ENCODE measurements around the gene TIMD4. TPM values are rescaled to one million over a fixed set of nuclear protein-coding genes. Genes with fewer than 3 reads are reported as not detected.

Gene TIMD4
- polyA plus RNA-seq, 1 donor from 2014 or later = not detected

DNA sequence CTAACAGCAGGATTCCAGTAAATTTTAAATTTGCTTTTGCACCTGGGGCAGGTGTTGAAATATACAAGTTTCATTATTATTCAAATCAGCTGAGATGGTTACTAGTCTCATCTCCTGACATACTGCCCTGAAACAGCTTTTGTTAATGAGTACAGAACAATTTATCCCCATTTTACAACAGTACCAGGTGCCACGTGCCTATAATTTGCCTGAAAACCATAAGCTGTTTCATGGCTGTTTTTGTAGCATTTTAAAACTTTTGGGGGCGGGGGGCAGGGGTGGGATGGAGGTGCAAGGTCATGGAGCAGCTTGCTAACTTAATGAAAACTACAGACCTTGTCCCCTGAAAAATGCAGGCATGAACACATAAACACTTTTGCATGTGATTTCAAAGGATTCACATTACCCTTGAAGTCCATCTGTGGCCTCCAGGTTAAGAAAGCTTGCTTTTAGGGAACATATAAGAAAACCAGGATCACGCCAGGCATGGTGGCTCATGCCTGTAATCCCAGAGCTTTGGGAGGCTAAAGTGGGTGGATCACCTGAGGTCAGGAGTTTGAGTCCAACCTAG, 42.1 kb downstream of the TIMD4 start:
- TF ChIP-seq SMC3 (conservative IDR thresholded peaks at IDR 0.05; ENCODE audit: poor library complexity) (no peak), RAD21 (conservative IDR thresholded peaks at IDR 0.05) (no peak), POLR2AphosphoS5 (IDR thresholded peaks at IDR 0.05) (no peak), MXI1 (conservative IDR thresholded peaks at IDR 0.05; ENCODE audit: poor library complexity, severe bottlenecking) (no peak), EP300 (conservative IDR thresholded peaks at IDR 0.05; ENCODE audit: poor library complexity, severe bottlenecking) (no peak)
- TF ChIP-seq, protein P1, sequence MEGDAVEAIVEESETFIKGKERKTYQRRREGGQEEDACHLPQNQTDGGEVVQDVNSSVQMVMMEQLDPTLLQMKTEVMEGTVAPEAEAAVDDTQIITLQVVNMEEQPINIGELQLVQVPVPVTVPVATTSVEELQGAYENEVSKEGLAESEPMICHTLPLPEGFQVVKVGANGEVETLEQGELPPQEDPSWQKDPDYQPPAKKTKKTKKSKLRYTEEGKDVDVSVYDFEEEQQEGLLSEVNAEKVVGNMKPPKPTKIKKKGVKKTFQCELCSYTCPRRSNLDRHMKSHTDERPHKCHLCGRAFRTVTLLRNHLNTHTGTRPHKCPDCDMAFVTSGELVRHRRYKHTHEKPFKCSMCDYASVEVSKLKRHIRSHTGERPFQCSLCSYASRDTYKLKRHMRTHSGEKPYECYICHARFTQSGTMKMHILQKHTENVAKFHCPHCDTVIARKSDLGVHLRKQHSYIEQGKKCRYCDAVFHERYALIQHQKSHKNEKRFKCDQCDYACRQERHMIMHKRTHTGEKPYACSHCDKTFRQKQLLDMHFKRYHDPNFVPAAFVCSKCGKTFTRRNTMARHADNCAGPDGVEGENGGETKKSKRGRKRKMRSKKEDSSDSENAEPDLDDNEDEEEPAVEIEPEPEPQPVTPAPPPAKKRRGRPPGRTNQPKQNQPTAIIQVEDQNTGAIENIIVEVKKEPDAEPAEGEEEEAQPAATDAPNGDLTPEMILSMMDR (IDR thresholded peaks at IDR 0.05; ENCODE audit: poor library complexity, severe bottlenecking) = no peak
- Histone ChIP-seq H3K79me2 (replicated peaks; ENCODE audit: insufficient read depth, low read length) (no peaks in the 10 kb centered on the region), H2AFZ (ENCODE audit: low read depth, low read length) (no peak overlapping the region), H3K9me3 (ENCODE audit: low read length) (no peaks in the 10 kb centered on the region), H4K20me1 (ENCODE audit: insufficient read depth) (no peaks in the 10 kb centered on the region), H3K9me2 (ENCODE audit: insufficient read depth, low read length) (no peaks in the 10 kb centered on the region), H3K4me2 (ENCODE audit: low read length) (no peak overlapping the region), H3F3A (ENCODE audit: insufficient read depth, low read length, poor library complexity, severe bottlenecking) (no peaks in the 10 kb centered on the region), H3K27me3 (ENCODE audit: insufficient read depth, low read depth, low read length) (no peaks in the 10 kb centered on the region), H3K36me3 (ENCODE audit: insufficient read depth, low read length) (no peaks in the 10 kb centered on the region), H3K4me3 (ENCODE audit: low read length) (no peak overlapping the region), H3K27ac (ENCODE audit: low read length) (no peak overlapping the region), H3K9ac (ENCODE audit: low read length) (no peak overlapping the region)

DNA sequence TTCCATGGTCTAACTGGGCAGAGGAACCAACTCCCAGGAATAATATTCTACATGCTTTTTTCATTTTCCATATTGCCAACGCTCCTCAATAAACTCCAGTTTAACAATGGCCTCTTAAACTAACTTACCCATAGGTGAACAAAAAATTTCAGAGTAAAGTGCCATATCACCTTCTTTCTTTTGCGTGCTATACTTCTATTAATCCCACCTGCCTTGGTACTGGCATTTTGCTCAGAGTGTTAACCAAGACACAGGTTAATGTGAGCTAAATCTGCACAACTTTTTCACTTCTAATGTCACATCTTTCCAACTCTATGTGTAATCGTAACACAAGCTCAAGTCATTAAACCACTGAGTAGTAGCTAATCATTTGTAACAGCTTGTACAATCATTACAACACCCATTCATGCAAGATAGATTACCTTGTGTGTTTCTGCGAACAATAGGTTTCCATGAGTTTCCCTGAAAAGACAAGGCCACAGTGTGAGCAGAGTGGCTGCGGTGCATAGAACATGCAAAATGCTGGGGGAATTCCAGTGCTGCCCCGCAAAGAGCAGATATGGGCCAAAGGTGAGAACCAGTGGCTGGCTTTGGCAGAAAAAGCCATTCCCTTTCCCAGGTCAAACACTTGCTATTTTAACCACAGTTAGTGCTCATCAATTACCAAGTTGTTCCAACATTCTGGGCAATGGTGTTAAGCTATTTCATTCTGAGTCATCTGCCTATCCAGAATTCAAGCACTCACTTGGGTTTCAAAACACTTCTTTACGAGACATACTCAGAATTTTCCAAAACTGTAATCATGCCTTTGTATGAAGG, 42.8 kb downstream of the TIMD4 start:
- no peaks in the 10 kb centered on the region for H3K36me3 ChIP-seq (ENCODE audit: insufficient read depth, low read length)
- H3K4me3 ChIP-seq (ENCODE audit: low read length) = no peak overlapping the region
- no peak overlapping the region for H3K9ac ChIP-seq (ENCODE audit: low read length)
- no peak overlapping the region for H3K27ac ChIP-seq (ENCODE audit: low read length)
- H2AFZ ChIP-seq (ENCODE audit: low read depth, low read length) = no peak overlapping the region
- H3F3A ChIP-seq (ENCODE audit: insufficient read depth, low read length, poor library complexity, severe bottlenecking) = no peaks in the 10 kb centered on the region
- H3K4me2 ChIP-seq (ENCODE audit: low read length) = no peak overlapping the region
- H3K79me2 ChIP-seq (replicated peaks; ENCODE audit: insufficient read depth, low read length) = no peaks in the 10 kb centered on the region
- no peaks in the 10 kb centered on the region for H4K20me1 ChIP-seq (ENCODE audit: insufficient read depth)
- no peak for TF ChIP-seq TAF1 (IDR thresholded peaks at IDR 0.05; ENCODE audit: low read depth)
- TF ChIP-seq, protein P2, sequence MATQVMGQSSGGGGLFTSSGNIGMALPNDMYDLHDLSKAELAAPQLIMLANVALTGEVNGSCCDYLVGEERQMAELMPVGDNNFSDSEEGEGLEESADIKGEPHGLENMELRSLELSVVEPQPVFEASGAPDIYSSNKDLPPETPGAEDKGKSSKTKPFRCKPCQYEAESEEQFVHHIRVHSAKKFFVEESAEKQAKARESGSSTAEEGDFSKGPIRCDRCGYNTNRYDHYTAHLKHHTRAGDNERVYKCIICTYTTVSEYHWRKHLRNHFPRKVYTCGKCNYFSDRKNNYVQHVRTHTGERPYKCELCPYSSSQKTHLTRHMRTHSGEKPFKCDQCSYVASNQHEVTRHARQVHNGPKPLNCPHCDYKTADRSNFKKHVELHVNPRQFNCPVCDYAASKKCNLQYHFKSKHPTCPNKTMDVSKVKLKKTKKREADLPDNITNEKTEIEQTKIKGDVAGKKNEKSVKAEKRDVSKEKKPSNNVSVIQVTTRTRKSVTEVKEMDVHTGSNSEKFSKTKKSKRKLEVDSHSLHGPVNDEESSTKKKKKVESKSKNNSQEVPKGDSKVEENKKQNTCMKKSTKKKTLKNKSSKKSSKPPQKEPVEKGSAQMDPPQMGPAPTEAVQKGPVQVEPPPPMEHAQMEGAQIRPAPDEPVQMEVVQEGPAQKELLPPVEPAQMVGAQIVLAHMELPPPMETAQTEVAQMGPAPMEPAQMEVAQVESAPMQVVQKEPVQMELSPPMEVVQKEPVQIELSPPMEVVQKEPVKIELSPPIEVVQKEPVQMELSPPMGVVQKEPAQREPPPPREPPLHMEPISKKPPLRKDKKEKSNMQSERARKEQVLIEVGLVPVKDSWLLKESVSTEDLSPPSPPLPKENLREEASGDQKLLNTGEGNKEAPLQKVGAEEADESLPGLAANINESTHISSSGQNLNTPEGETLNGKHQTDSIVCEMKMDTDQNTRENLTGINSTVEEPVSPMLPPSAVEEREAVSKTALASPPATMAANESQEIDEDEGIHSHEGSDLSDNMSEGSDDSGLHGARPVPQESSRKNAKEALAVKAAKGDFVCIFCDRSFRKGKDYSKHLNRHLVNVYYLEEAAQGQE (IDR thresholded peaks at IDR 0.05; ENCODE audit: borderline replicate concordance) = no peak
- TF ChIP-seq EZH2 (IDR thresholded peaks at IDR 0.05; ENCODE audit: borderline replicate concordance, insufficient read depth, low read length, poor library complexity, severe bottlenecking) = no peak
- TF ChIP-seq POLR2AphosphoS5 (IDR thresholded peaks at IDR 0.05) = no peak
- no peak for TF ChIP-seq MXI1 (conservative IDR thresholded peaks at IDR 0.05; ENCODE audit: poor library complexity, severe bottlenecking)
- no peak for TF ChIP-seq RAD21 (conservative IDR thresholded peaks at IDR 0.05)
- TF ChIP-seq, protein P1 (IDR thresholded peaks at IDR 0.05; ENCODE audit: poor library complexity, severe bottlenecking) = no peak
- TF ChIP-seq EP300 (conservative IDR thresholded peaks at IDR 0.05; ENCODE audit: poor library complexity, severe bottlenecking) = no peak
- H3K27me3 ChIP-seq (ENCODE audit: insufficient read depth, low read depth, low read length) = no peaks in the 10 kb centered on the region
- no peaks in the 10 kb centered on the region for H3K9me2 ChIP-seq (ENCODE audit: insufficient read depth, low read length)
- no peaks in the 10 kb centered on the region for H3K9me3 ChIP-seq (ENCODE audit: low read length)

All from neural cell (in vitro differentiated cells).